ENCODE results near the gene APOBEC3B. TPM values are rescaled to one million over a fixed set of nuclear protein-coding genes. Genes with fewer than 3 reads are reported as not detected.

Gene APOBEC3B
- total and polyA plus RNA-seq, 2 of the 8 experiments (the other 6 are each of a cell fraction or from before 2014, with no cell fraction given): 14.2 to 74.9 TPM

DNA sequence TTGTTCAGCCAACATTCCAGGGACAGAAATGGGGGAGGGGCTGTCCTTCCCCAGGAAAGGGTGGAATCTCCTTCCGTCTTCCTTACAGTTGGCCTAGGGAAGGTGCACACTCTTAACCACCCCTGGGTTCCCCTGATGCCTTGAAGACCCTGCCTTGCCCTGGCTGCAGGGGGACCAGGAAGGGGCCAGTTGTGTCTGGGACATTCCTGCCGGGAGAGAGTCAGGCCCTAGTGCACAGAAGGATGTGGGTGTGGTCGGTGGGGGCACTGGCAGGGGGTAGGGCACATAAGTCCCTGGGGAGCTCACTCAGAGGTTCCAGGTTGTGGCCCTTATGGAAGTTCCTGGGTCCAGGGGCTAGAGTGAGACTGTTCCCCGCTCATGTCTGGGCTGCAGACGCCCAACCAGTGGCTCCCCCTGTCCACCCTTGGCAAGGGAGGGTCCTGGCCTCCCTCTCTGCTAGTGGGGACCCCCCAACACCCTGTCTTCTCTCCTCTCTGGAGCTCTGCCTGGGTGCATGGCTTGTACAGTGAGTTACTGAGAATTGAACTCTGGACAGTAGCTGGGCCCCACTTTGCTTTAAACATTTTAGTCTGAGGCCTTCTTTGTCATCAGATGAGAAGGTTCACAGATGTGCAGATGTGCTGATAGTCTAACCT is 26.8 kb upstream of the APOBEC3B start:
- Histone ChIP-seq H3K4me2 (ENCODE audit: insufficient read depth in 1 of 2, low read depth in 2 of 2, low read length in 2 of 2) (no peak overlapping the region), H3K79me1 (ENCODE audit: low read depth, low read length) (no peaks in the 10 kb centered on the region), H3K4me1 (replicated peaks in 1 of 4; ENCODE audit: control insufficient read depth in 3 of 4, insufficient read depth in 4 of 4, low read length in 3 of 4) (no peaks in the 10 kb centered on the region), H3K56ac (replicated peaks; ENCODE audit: insufficient read length, low read depth, low read length) (no peak overlapping the region), H4K5ac (ENCODE audit: insufficient read length, low read depth, low read length) (no peak overlapping the region), H3K4ac (replicated peaks; ENCODE audit: insufficient read length, low read depth, low read length) (no peak overlapping the region), H3K14ac (ENCODE audit: insufficient read length) (no peak overlapping the region), H3K27ac (ENCODE audit: low read depth, low read length) (no peak overlapping the region), H3K36me3 (ENCODE audit: control insufficient read depth in 2 of 4, insufficient read depth in 4 of 4, low read length in 3 of 4) (no peaks in the 10 kb centered on the region), H3K27me3 (replicated peaks in 1 of 4; ENCODE audit: control insufficient read depth in 3 of 4, extremely low read depth in 1 of 4, insufficient read depth in 3 of 4, low read length in 3 of 4) (no peaks in the 10 kb centered on the region; a peak in 1 of 7 replicates), H2BK12ac (ENCODE audit: low read depth, low read length) (no peak overlapping the region), H2BK15ac (ENCODE audit: low read length) (no peak overlapping the region), H3K79me2 (ENCODE audit: control insufficient read depth in 1 of 2, insufficient read depth in 2 of 2, low read length in 2 of 2) (no peaks in the 10 kb centered on the region), H4K91ac (replicated peaks; ENCODE audit: insufficient read length, low read length) (no peak overlapping the region), H2BK20ac (ENCODE audit: low read length) (0 out of 2 replicates have a peak overlapping the region, but pooled peaks have one; percentile 10), H3K23ac (ENCODE audit: insufficient read length) (no peak overlapping the region), H4K20me1 (replicated peaks in 1 of 2; ENCODE audit: control insufficient read depth in 1 of 2, insufficient read depth in 2 of 2, low read length in 2 of 2) (no peaks in the 10 kb centered on the region), H2BK120ac (replicated peaks; ENCODE audit: low read depth, low read length) (no peak overlapping the region), H2BK5ac (ENCODE audit: low read depth, low read length) (no peak overlapping the region), H2AFZ (ENCODE audit: low read length) (no peak overlapping the region), H3K9me3 (ENCODE audit: insufficient read depth in 2 of 2, low read depth in 1 of 2, low read length in 1 of 2) (no peaks in the 10 kb centered on the region), H3K4me3 (ENCODE audit: extremely low read depth in 1 of 4, insufficient read depth in 2 of 4, low read depth in 3 of 4, low read length in 4 of 4) (no peak overlapping the region), H2AK5ac (ENCODE audit: low read depth, low read length) (no peak overlapping the region), H3K18ac (ENCODE audit: extremely low read depth, low read length) (no peak overlapping the region), H4K8ac (ENCODE audit: extremely low read depth, insufficient read depth, low read length) (no peak overlapping the region), H3K9ac (replicated peaks in 1 of 4; ENCODE audit: extremely low read depth in 1 of 4, low read depth in 3 of 4, low read length in 3 of 4) (no peak overlapping the region), H3K23me2 (ENCODE audit: low read depth, low read length) (no peaks in the 10 kb centered on the region)
- WGBS, 2 experiments (ENCODE audit: extremely low coverage in 1 of 2, insufficient coverage in 1 of 2, insufficient read length in 1 of 2, insufficient replicate concordance in 2 of 2, low coverage in 1 of 2, low lambda C conversion rate in 2 of 2, missing lambda C conversion rate in 1 of 2): 79% methylated on average over 5 of the region's 5 CpGs; no CpG with 5 or more reads in 1 of the 2 experiments
- FAIRE-seq (no peak), DNase-seq (ENCODE audit: low read depth in 1 of 2, low spot score in 2 of 2) (no peak)
- TF ChIP-seq GABPA (IDR thresholded peaks at IDR 0.05; ENCODE audit: borderline replicate concordance, insufficient read depth, low read length) (no peak), RBBP5 (IDR thresholded peaks at IDR 0.05; ENCODE audit: borderline replicate concordance, low read depth, low read length) (no peak), JUN (IDR thresholded peaks at IDR 0.05; ENCODE audit: low read depth, low read length) (no peak), ZNF274 (IDR thresholded peaks at IDR 0.05; ENCODE audit: borderline replicate concordance, extremely low read depth, low read length) (no peak), SUZ12 (IDR thresholded peaks at IDR 0.05; ENCODE audit: low read length) (no peak), SIRT6 (IDR thresholded peaks at IDR 0.05; ENCODE audit: low read length) (no peak), POLR2A (IDR thresholded peaks at IDR 0.05; ENCODE audit: control extremely low read depth in 1 of 2, low read depth in 2 of 2, low read length in 2 of 2) (no peak), TAF7 (optimal IDR thresholded peaks at IDR 0.05; ENCODE audit: borderline replicate concordance, low read depth, low read length) (no peak), YY1 (IDR thresholded peaks at IDR 0.05; ENCODE audit: low read depth, low read length) (no peak), E2F6 (IDR thresholded peaks at IDR 0.05) (no peak)
- TF ChIP-seq, protein P1, sequence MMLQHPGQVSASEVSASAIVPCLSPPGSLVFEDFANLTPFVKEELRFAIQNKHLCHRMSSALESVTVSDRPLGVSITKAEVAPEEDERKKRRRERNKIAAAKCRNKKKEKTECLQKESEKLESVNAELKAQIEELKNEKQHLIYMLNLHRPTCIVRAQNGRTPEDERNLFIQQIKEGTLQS (IDR thresholded peaks at IDR 0.05; ENCODE audit: insufficient read depth, low read depth, low read length): no peak
- ChIA-PET POLR2A (ENCODE audit: partially characterized antibody) (no interaction called here), CTCF (ENCODE audit: partially characterized antibody) (interaction anchor here (0.7 to 1.5 kb wide), 4 partner anchors 11 to 180 kb away, joined by 3 to 5 read pairs (median 4); no protein-coding TSS in a partner anchor)
